ENCODE data around the gene SIGLEC15. TPM values are rescaled to one million over a fixed set of nuclear protein-coding genes. Genes with fewer than 3 reads are reported as not detected.
A peak's percentile ranks its signal among the peaks of the same experiment; 100 is the strongest.

The SIGLEC15 gene
- polyA plus RNA-seq, 3 donors = 6.5 to 9.9 (median 7.8) TPM

GRCh38 chr18:45879681-45880655, 54.5 kb downstream of the SIGLEC15 start:
- H3K36me3 ChIP-seq (replicated peaks in 1 of 2; ENCODE audit: control insufficient read depth in 1 of 2, insufficient read depth in 2 of 2, low read length in 2 of 2) = peaks cover 68 to 94% of the 10 kb centered on the region in 2 donors
- no peaks in the 10 kb centered on the region for H3K27me3 ChIP-seq (ENCODE audit: control insufficient read depth in 2 of 2, insufficient read depth in 2 of 2, low read length in 2 of 2)
- Mint-ChIP-seq H3K27ac (peak overlapping the region in 4 of 7 donors; percentile 11 to 77 (median 54)), H3K9me3 (peaks cover 0 to 3% (median 0%) of the 10 kb centered on the region in 7 donors), H3K4me1 (peaks cover 7% of the 10 kb centered on the region), H3K27me3 (ENCODE audit: low read depth in 3 of 3) (no peaks in the 10 kb centered on the region), H3K36me3 (peaks cover 67 to 81% of the 10 kb centered on the region in 2 donors), H3K4me3 (no peak overlapping the region)
- no peaks in the 10 kb centered on the region for H4K20me1 ChIP-seq (ENCODE audit: insufficient read depth, low read length)
- no peak overlapping the region for H3K4me2 ChIP-seq (replicated peaks; ENCODE audit: extremely low read depth, low read length, poor library complexity, severe bottlenecking)
- H3K4me1 ChIP-seq (ENCODE audit: control insufficient read depth in 1 of 2, insufficient read depth in 2 of 2, low read length in 2 of 2) = no peaks in the 10 kb centered on the region
- DNase-seq = peak; percentile 44 to 60 (median 52)
- TF ChIP-seq CTCF (IDR thresholded peaks at IDR 0.05) = peak; percentile 99
- no peak overlapping the region for H3K9ac ChIP-seq (ENCODE audit: insufficient read depth, low read length, poor library complexity, severe bottlenecking)
- no peaks in the 10 kb centered on the region for H3K9me3 ChIP-seq (replicated peaks in 1 of 2; ENCODE audit: control insufficient read depth in 1 of 2, insufficient read depth in 1 of 2, low read length in 2 of 2)
- WGBS (ENCODE audit: insufficient coverage) = 41% methylated on average over 9 of the region's 17 CpGs
- H3K4me3 ChIP-seq (replicated peaks in 1 of 3; ENCODE audit: low read depth in 2 of 3, low read length in 3 of 3) = no peak overlapping the region
- H2AFZ ChIP-seq (ENCODE audit: insufficient read depth, low read depth, low read length, poor library complexity, severe bottlenecking) = no peak overlapping the region
- no peaks in the 10 kb centered on the region for H3K79me2 ChIP-seq (ENCODE audit: insufficient read depth, low read length)
- peak overlapping the region in 1 of 2 donors; percentile 49 for H3K27ac ChIP-seq (ENCODE audit: low read depth in 1 of 2, low read length in 2 of 2)
- intact Hi-C loops (cut with micrococcal nuclease) = loop anchor here in 1 of 2 donors (5.0 to 10.0 kb wide), 2 partner anchors 188 to 215 kb away; no protein-coding TSS in a partner anchor

GRCh38 chr18:45880876-45881558, 55.5 kb downstream of the SIGLEC15 start:
- Histone ChIP-seq H2AFZ (ENCODE audit: insufficient read depth, low read depth, low read length, poor library complexity, severe bottlenecking) (no peak overlapping the region), H3K36me3 (replicated peaks in 1 of 2; ENCODE audit: control insufficient read depth in 1 of 2, insufficient read depth in 2 of 2, low read length in 2 of 2) (peaks cover 64 to 94% of the 10 kb centered on the region in 2 donors), H3K27me3 (ENCODE audit: control insufficient read depth in 2 of 2, insufficient read depth in 2 of 2, low read length in 2 of 2) (no peaks in the 10 kb centered on the region), H3K4me2 (replicated peaks; ENCODE audit: extremely low read depth, low read length, poor library complexity, severe bottlenecking) (no peak overlapping the region), H4K20me1 (ENCODE audit: insufficient read depth, low read length) (no peaks in the 10 kb centered on the region), H3K4me3 (replicated peaks in 1 of 3; ENCODE audit: low read depth in 2 of 3, low read length in 3 of 3) (no peak overlapping the region), H3K9me3 (replicated peaks in 1 of 2; ENCODE audit: control insufficient read depth in 1 of 2, insufficient read depth in 1 of 2, low read length in 2 of 2) (no peaks in the 10 kb centered on the region), H3K79me2 (ENCODE audit: insufficient read depth, low read length) (no peaks in the 10 kb centered on the region), H3K4me1 (ENCODE audit: control insufficient read depth in 1 of 2, insufficient read depth in 2 of 2, low read length in 2 of 2) (no peaks in the 10 kb centered on the region), H3K27ac (ENCODE audit: low read depth in 1 of 2, low read length in 2 of 2) (no peak overlapping the region), H3K9ac (ENCODE audit: insufficient read depth, low read length, poor library complexity, severe bottlenecking) (no peak overlapping the region)
- Mint-ChIP-seq H3K27me3 (ENCODE audit: low read depth in 3 of 3) (no peaks in the 10 kb centered on the region), H3K9me3 (no peaks in the 10 kb centered on the region), H3K4me3 (no peak overlapping the region), H3K27ac (peak overlapping the region in 4 of 7 donors; percentile 10 to 72 (median 32)), H3K36me3 (peaks cover 61 to 80% of the 10 kb centered on the region in 2 donors), H3K4me1 (peaks cover 7% of the 10 kb centered on the region)
- no peak for TF ChIP-seq CTCF (IDR thresholded peaks at IDR 0.05)
- intact Hi-C loops (cut with micrococcal nuclease) = loop anchor here in 1 of 2 donors (5.0 to 10.0 kb wide), 2 partner anchors 189 to 216 kb away; no protein-coding TSS in a partner anchor
- no peak for DNase-seq
- WGBS (ENCODE audit: insufficient coverage) = 100% methylated on average over 1 of the region's 3 CpGs
